ENCODE data around the gene PLEKHH3. TPM values are rescaled to one million over a fixed set of nuclear protein-coding genes. Genes with fewer than 3 reads are reported as not detected.

The PLEKHH3 gene
- total RNA-seq, 1 experiment from 2014 or later = 66.3 TPM

GRCh38 chr17:42669705-42669976 lies 7.2 kb downstream of the PLEKHH3 start:
- H3K4me2 ChIP-seq (ENCODE audit: low read length) = no peak overlapping the region
- peaks cover 21 to 39% of the 10 kb centered on the region in 2 experiments; a peak in 3 of 4 replicates for H3K36me3 ChIP-seq (ENCODE audit: control insufficient read depth in 1 of 2, insufficient read depth in 2 of 2, low read length in 2 of 2)
- no peak overlapping the region for H3K4me3 ChIP-seq (replicated peaks in 1 of 2; ENCODE audit: low read depth in 1 of 2, low read length in 2 of 2)
- no TSS peak for BruUV-seq (replicated peaks)
- H3K9me2 ChIP-seq (ENCODE audit: insufficient read depth) = no peaks in the 10 kb centered on the region
- ChIA-PET POLR2A (interaction anchor here (0.9 to 1.0 kb wide), 2 partner anchors 9 kb away, joined by 3 read pairs; no protein-coding TSS in a partner anchor), CTCF (interaction anchor here (3.4 kb wide), 1 partner anchor 10 kb away, joined by 14 read pairs; the partner anchor contains the start of gene CCR10), RAD21 (ENCODE audit: low non-redundant PET in 1 of 2, low total read pairs in 2 of 2, uncharacterized antibody in 2 of 2, unreplicated experiment in 2 of 2) (no interaction called here)
- peaks cover 18% of the 10 kb centered on the region for H3K79me2 ChIP-seq (ENCODE audit: insufficient read depth, low read length)
- ATAC-seq (no peak), DNase-seq (ENCODE audit: low read depth, low spot score) (no peak)
- intact Hi-C loops (cut with micrococcal nuclease) = no loop called here
- peak overlapping the region; percentile 52; the same call in 1 of the 2 replicates for H3K27ac ChIP-seq (ENCODE audit: low read depth, low read length)
- TF ChIP-seq ZFX (IDR thresholded peaks at IDR 0.05) (no peak), ATF3 (IDR thresholded peaks at IDR 0.05) (no peak)
- peaks cover 25 to 33% of the 10 kb centered on the region in 2 experiments for H3K4me1 ChIP-seq (ENCODE audit: control insufficient read depth in 1 of 2, insufficient read depth in 2 of 2, low read length in 2 of 2)
- no peak overlapping the region for H2AFZ ChIP-seq (ENCODE audit: low read depth, low read length, poor library complexity, severe bottlenecking)
- H4K20me1 ChIP-seq (ENCODE audit: insufficient read depth) = no peaks in the 10 kb centered on the region; the same call in 1 of the 2 replicates
- H3K9ac ChIP-seq (ENCODE audit: low read length) = no peak overlapping the region
- H3K27me3 ChIP-seq (ENCODE audit: insufficient read depth, low read length) = no peaks in the 10 kb centered on the region
- H3K9me3 ChIP-seq (ENCODE audit: control insufficient read depth in 1 of 2, insufficient read depth in 1 of 2, low read depth in 1 of 2, low read length in 2 of 2) = no peaks in the 10 kb centered on the region

GRCh38 chr17:42667088-42667951 lies 9.5 kb downstream of the PLEKHH3 start:
- Histone ChIP-seq H3K9me2 (ENCODE audit: insufficient read depth) (no peaks in the 10 kb centered on the region), H3K4me3 (replicated peaks in 1 of 2; ENCODE audit: low read depth in 1 of 2, low read length in 2 of 2) (0 out of 4 replicates have a peak overlapping the region, but pooled peaks of 1 of the 2 experiments have one; percentile 18), H3K9ac (ENCODE audit: low read length) (peak overlapping the region; percentile 31), H3K4me2 (ENCODE audit: low read length) (peak overlapping the region; percentile 60), H2AFZ (ENCODE audit: low read depth, low read length, poor library complexity, severe bottlenecking) (no peak overlapping the region), H3K79me2 (ENCODE audit: insufficient read depth, low read length) (no peaks in the 10 kb centered on the region), H3K4me1 (ENCODE audit: control insufficient read depth in 1 of 2, insufficient read depth in 2 of 2, low read length in 2 of 2) (peaks cover 20% of the 10 kb centered on the region in 2 experiments), H3K36me3 (ENCODE audit: control insufficient read depth in 1 of 2, insufficient read depth in 2 of 2, low read length in 2 of 2) (peaks cover 13 to 28% of the 10 kb centered on the region in 2 experiments; a peak in 2 of 4 replicates), H3K27me3 (ENCODE audit: insufficient read depth, low read length) (no peaks in the 10 kb centered on the region), H4K20me1 (ENCODE audit: insufficient read depth) (no peaks in the 10 kb centered on the region; the same call in 1 of the 2 replicates), H3K27ac (ENCODE audit: low read depth, low read length) (peak overlapping the region; percentile 62), H3K9me3 (ENCODE audit: control insufficient read depth in 1 of 2, insufficient read depth in 1 of 2, low read depth in 1 of 2, low read length in 2 of 2) (no peaks in the 10 kb centered on the region)
- intact Hi-C loops (cut with micrococcal nuclease) = no loop called here
- DNase-seq (ENCODE audit: low read depth, low spot score) (peak; percentile 87), ATAC-seq (peak; percentile 97)
- TF ChIP-seq SP1 (IDR thresholded peaks at IDR 0.05; ENCODE audit: low read depth) (peak; percentile 85), EZH2 (IDR thresholded peaks at IDR 0.05) (no peak), POLR2AphosphoS5 (IDR thresholded peaks at IDR 0.05; ENCODE audit: low read depth, low read length) (peak; percentile 73), ZBTB33 (IDR thresholded peaks at IDR 0.05; ENCODE audit: extremely low read depth, insufficient replicate concordance, low read length) (no peak), CBX3 (IDR thresholded peaks at IDR 0.05; ENCODE audit: low read depth) (no peak), ATF3 (IDR thresholded peaks at IDR 0.05) (no peak), YY1 (IDR thresholded peaks at IDR 0.05; ENCODE audit: extremely low read depth, insufficient replicate concordance, low read depth, low read length) (peak; percentile 22), JUND (IDR thresholded peaks at IDR 0.05) (peak; percentile 88)
- ChIA-PET POLR2A (interaction anchor here (1.0 to 2.5 kb wide), 2 partner anchors 8 to 10 kb away, joined by 3 to 12 read pairs; partner anchors contain the start of genes PLEKHH3 and TUBG2), CTCF (interaction anchor here (1.1 to 3.4 kb wide), 4 partner anchors 9 to 89 kb away, joined by 3 to 14 read pairs (median 4); partner anchors contain the start of genes CCR10 and PLEKHH3), RAD21 (ENCODE audit: low non-redundant PET in 1 of 2, low total read pairs in 2 of 2, uncharacterized antibody in 2 of 2, unreplicated experiment in 2 of 2) (interaction anchor here in 1 of 2 experiments (1.0 kb wide), 1 partner anchor 12 kb away, joined by 3 read pairs; no protein-coding TSS in a partner anchor)
- BruUV-seq (replicated peaks) = no TSS peak

All from HCT116 (cell line).